Endodermal cell (in vitro differentiated cells): Measurements from ENCODE around the gene DNMT3B. TPM values are rescaled to one million over a fixed set of nuclear protein-coding genes. Genes with fewer than 3 reads are reported as not detected.

Experiments used
- DNase-seq: peaks from one replicate; pipeline ENCODE4 v3.0.0-alpha.2; 2017
- H3K27ac ChIP-seq: 2 replicates; pipeline ENCODE4 v1.5.1; 2013; ENCODE audit warnings: mild to moderate bottlenecking, low read depth, low read length, moderate library complexity
- H3K27me3 ChIP-seq: 2 replicates; pipeline ENCODE4 v1.6.1; 2013; ENCODE audit warnings: mild to moderate bottlenecking, low read length, moderate library complexity; ENCODE audit not compliant: insufficient read depth, control insufficient read depth, poor library complexity, severe bottlenecking
- H3K36me3 ChIP-seq: 2 replicates; pipeline ENCODE4 v1.7.0; 2013; ENCODE audit warnings: mild to moderate bottlenecking, low read length, moderate library complexity; ENCODE audit not compliant: control insufficient read depth, insufficient read depth
- H3K4me1 ChIP-seq: one replicate; pipeline ENCODE4 v1.7.0; 2013; ENCODE audit warnings: low read length; ENCODE audit not compliant: control insufficient read depth, insufficient read depth
- H3K4me3 ChIP-seq: 2 replicates; pipeline ENCODE4 v1.5.1; 2013; ENCODE audit warnings: mild to moderate bottlenecking, low read length, moderate library complexity
- H3K9ac ChIP-seq: 2 replicates; pipeline ENCODE4 v1.6.1; 2013; ENCODE audit warnings: mild to moderate bottlenecking, low read length, moderate library complexity; ENCODE audit not compliant: poor library complexity, severe bottlenecking; ENCODE audit errors: extremely low read depth
- H3K9me3 ChIP-seq: 2 replicates; pipeline ENCODE4 v1.6.1; 2013; ENCODE audit warnings: mild to moderate bottlenecking, low read length, moderate library complexity; ENCODE audit not compliant: control insufficient read depth
- H3K27ac Mint-ChIP-seq: 2 replicates; pipeline ENCODE4 v1.8.0; 2020; ENCODE audit warnings: mixed read lengths
- H3K27me3 Mint-ChIP-seq: 2 replicates; pipeline ENCODE4 v1.8.0; 2021; ENCODE audit warnings: mild to moderate bottlenecking, mixed read lengths; ENCODE audit not compliant: insufficient read depth
- H3K36me3 Mint-ChIP-seq: 2 replicates; pipeline ENCODE4 v1.8.0; 2020; ENCODE audit warnings: low read depth, mixed read lengths
- H3K4me1 Mint-ChIP-seq: 2 replicates; pipeline ENCODE4 v1.8.0; 2020; ENCODE audit warnings: mixed read lengths
- H3K4me3 Mint-ChIP-seq: 2 replicates; pipeline ENCODE4 v1.8.0; 2020; ENCODE audit warnings: mild to moderate bottlenecking, moderate library complexity, mixed read lengths
- H3K9me3 Mint-ChIP-seq: 2 replicates; pipeline ENCODE4 v1.8.0; 2020; ENCODE audit warnings: mild to moderate bottlenecking, mixed read lengths
- WGBS, 2 experiments: methylation state at CpG; one replicate each; pipeline versions ENCODE4 v1.1.5 to v1.1.7; 2013; ENCODE audit warnings: missing lambda C conversion rate in 2 of 2, mixed read lengths in 1 of 2; ENCODE audit not compliant: insufficient coverage in 1 of 2, insufficient read length in 1 of 2; 5-methylcytosine and 5-hydroxymethylcytosine counted together
- total RNA-seq, 2 donors: library from RNA; stranded (reverse); fragmentation: NEBNext Ultra II Directional in 1 of 2; extraction: Animal tissue kit (Norgen Biotek cat#: 25700) in 1 of 2; gene quantifications; 2 replicates in 1 of 2; 3 replicates in 1 of 2; pipeline ENCODE4 v1.2.1, GENCODE V29; 2021
- TF ChIP-seq, protein P1 (sequence below): fragments of 200-600 bp; sonication (generic); conservative IDR thresholded peaks from 2 replicates; pipeline ENCODE4 v1.5.0; 2021; ENCODE audit warnings: antibody characterized with exemption, mild to moderate bottlenecking

Gene DNMT3B
- total RNA-seq, 2 donors from 2014 or later, result 82.1 to 283 TPM

DNA sequence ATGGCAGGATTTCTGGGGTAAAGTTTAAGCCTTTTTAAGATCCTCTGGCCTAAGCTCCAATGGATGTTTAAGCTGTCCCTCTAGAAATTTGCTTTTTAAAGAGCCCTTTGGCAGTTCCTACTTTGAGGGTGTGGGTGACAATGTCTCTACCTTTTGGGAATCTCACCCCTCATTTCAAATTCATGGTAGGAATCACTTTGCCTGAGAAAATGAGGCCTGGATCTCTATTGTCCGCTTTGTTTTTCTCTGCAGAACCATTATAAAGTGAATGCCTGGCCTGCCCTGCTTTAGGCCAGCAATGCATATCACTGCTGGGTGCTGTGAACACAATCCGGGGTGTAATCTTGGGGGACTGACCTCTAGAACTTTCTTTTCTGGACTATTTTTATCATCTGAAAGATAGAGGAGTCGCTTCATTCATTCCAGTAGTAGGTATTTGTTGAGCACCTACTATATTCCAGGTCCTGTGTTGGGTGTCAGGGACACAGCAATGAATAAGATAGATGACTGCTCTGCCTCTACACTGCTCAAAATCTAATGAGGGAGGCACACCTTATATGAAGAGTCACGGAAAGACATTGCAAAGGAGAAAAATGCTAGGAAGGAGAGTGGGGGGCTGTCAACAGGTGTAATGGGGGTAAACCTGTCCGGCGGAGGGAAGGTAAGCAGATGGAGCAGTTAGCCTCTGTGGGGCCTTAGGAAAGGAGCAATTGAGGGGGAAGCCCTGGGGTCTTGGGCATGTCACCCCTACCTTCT is 10.3 kb upstream of the DNMT3B start:
- TF ChIP-seq, protein P1, sequence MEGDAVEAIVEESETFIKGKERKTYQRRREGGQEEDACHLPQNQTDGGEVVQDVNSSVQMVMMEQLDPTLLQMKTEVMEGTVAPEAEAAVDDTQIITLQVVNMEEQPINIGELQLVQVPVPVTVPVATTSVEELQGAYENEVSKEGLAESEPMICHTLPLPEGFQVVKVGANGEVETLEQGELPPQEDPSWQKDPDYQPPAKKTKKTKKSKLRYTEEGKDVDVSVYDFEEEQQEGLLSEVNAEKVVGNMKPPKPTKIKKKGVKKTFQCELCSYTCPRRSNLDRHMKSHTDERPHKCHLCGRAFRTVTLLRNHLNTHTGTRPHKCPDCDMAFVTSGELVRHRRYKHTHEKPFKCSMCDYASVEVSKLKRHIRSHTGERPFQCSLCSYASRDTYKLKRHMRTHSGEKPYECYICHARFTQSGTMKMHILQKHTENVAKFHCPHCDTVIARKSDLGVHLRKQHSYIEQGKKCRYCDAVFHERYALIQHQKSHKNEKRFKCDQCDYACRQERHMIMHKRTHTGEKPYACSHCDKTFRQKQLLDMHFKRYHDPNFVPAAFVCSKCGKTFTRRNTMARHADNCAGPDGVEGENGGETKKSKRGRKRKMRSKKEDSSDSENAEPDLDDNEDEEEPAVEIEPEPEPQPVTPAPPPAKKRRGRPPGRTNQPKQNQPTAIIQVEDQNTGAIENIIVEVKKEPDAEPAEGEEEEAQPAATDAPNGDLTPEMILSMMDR, result no peak
- peak overlapping the region; percentile 63 for H3K27ac Mint-ChIP-seq
- H3K27me3 Mint-ChIP-seq, result no peaks in the 10 kb centered on the region
- no peak overlapping the region for H3K4me3 ChIP-seq
- no peaks in the 10 kb centered on the region for H3K36me3 Mint-ChIP-seq
- H3K36me3 ChIP-seq, result no peaks in the 10 kb centered on the region
- WGBS, 2 experiments, result 57 to 59% methylated on average over 3 to 6 of the region's 6 CpGs
- no peak overlapping the region for H3K4me3 Mint-ChIP-seq
- H3K9me3 ChIP-seq, result no peaks in the 10 kb centered on the region
- no peak overlapping the region for H3K9ac ChIP-seq
- peaks cover 31% of the 10 kb centered on the region for H3K4me1 Mint-ChIP-seq
- peaks cover 7% of the 10 kb centered on the region for H3K4me1 ChIP-seq
- peak; percentile 83 for DNase-seq
- no peak overlapping the region for H3K27ac ChIP-seq
- no peaks in the 10 kb centered on the region for H3K27me3 ChIP-seq
- H3K9me3 Mint-ChIP-seq, result no peaks in the 10 kb centered on the region

DNA sequence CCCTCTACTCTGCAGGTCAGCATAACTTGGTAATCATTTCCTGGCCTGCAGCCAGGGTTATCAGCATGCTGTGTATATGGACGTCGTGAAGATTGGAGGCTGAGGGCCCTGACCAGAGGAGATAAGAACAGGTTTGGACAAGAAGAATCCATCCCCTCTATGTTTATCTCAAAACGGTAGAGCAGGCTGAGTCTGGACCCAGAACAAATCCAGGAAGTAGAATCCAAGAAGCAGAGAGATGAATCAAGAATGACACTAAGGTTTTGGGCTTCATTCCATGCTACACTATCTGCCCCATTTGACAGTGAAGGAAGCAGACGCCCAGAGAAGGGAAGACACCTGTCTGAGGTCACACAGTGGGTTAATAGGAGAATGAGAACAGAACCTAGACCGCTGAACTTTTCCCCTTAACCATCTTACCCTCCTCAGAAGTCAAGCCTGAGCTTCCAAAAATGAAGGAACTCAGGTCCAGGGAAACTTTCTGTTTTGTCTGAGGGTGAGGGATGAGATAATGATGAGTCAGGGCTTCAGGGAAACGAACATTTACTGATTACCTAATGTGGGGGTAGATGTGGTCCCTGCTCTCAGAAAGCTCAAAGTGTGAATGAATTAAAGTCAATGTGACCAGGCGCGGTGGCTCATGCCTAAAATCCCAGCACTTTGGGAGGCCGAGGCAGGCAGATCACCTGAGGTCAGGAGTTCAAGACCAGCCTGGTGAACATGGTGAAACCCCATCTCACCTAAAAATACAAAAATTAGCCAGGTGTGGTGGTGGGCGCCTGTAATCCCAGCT is 9.5 kb upstream of the DNMT3B start:
- no peaks in the 10 kb centered on the region for H3K27me3 ChIP-seq
- H3K27ac Mint-ChIP-seq, result no peak overlapping the region
- peak; percentile 59 for DNase-seq
- H3K9ac ChIP-seq, result no peak overlapping the region
- H3K4me1 ChIP-seq, result peaks cover 7% of the 10 kb centered on the region
- H3K9me3 Mint-ChIP-seq, result no peaks in the 10 kb centered on the region
- TF ChIP-seq, protein P1, result no peak
- H3K27ac ChIP-seq, result no peak overlapping the region
- no peak overlapping the region for H3K4me3 ChIP-seq
- H3K36me3 Mint-ChIP-seq, result no peaks in the 10 kb centered on the region
- no peaks in the 10 kb centered on the region for H3K27me3 Mint-ChIP-seq
- no peaks in the 10 kb centered on the region for H3K9me3 ChIP-seq
- 67 to 82% methylated on average over 7 to 9 of the region's 10 CpGs for WGBS, 2 experiments
- no peak overlapping the region for H3K4me3 Mint-ChIP-seq
- H3K36me3 ChIP-seq, result no peaks in the 10 kb centered on the region
- H3K4me1 Mint-ChIP-seq, result peaks cover 31% of the 10 kb centered on the region

GRCh38 chr20:32753731-32754130 is 8.5 kb upstream of the DNMT3B start:
- Mint-ChIP-seq H3K36me3 (no peaks in the 10 kb centered on the region), H3K27me3 (no peaks in the 10 kb centered on the region), H3K4me1 (peaks cover 31% of the 10 kb centered on the region), H3K9me3 (no peaks in the 10 kb centered on the region), H3K4me3 (no peak overlapping the region), H3K27ac (no peak overlapping the region)
- no peaks in the 10 kb centered on the region for H3K27me3 ChIP-seq
- H3K4me1 ChIP-seq, result peaks cover 7% of the 10 kb centered on the region
- no peak overlapping the region for H3K4me3 ChIP-seq
- H3K9ac ChIP-seq, result no peak overlapping the region
- no peaks in the 10 kb centered on the region for H3K36me3 ChIP-seq
- TF ChIP-seq, protein P1, result no peak
- DNase-seq, result no peak
- no peaks in the 10 kb centered on the region for H3K9me3 ChIP-seq
- no peak overlapping the region for H3K27ac ChIP-seq
- 87 to 90% methylated on average over 4 of the region's 4 CpGs for WGBS, 2 experiments
